Measurements from ENCODE around the gene FCHO1. TPM values are rescaled to one million over a fixed set of nuclear protein-coding genes. Genes with fewer than 3 reads are reported as not detected.

Gene FCHO1
- total and polyA plus RNA-seq, 11 donors, result 0.29 to 3.3 (median 0.67) TPM

GRCh38 chr19:17807731-17808316 lies 56.5 kb downstream of the FCHO1 start:
- Histone ChIP-seq H3K9me3 (peaks cover 0 to 8% (median 0%) of the 10 kb centered on the region in 12 donors), H3K27ac (no peak overlapping the region), H3K4me1 (peaks cover 0 to 11% (median 0%) of the 10 kb centered on the region in 12 donors), H3K36me3 (no peaks in the 10 kb centered on the region), H3K4me3 (no peak overlapping the region), H3K27me3 (peaks cover 0 to 28% (median 4%) of the 10 kb centered on the region in 9 donors)
- ATAC-seq (no peak), DNase-seq (no peak)
- intact Hi-C loops (cut with DNase I), result no loop called here
- no peak for TF ChIP-seq POLR2A (IDR thresholded peaks at IDR 0.05)
- TF ChIP-seq, protein P1, sequence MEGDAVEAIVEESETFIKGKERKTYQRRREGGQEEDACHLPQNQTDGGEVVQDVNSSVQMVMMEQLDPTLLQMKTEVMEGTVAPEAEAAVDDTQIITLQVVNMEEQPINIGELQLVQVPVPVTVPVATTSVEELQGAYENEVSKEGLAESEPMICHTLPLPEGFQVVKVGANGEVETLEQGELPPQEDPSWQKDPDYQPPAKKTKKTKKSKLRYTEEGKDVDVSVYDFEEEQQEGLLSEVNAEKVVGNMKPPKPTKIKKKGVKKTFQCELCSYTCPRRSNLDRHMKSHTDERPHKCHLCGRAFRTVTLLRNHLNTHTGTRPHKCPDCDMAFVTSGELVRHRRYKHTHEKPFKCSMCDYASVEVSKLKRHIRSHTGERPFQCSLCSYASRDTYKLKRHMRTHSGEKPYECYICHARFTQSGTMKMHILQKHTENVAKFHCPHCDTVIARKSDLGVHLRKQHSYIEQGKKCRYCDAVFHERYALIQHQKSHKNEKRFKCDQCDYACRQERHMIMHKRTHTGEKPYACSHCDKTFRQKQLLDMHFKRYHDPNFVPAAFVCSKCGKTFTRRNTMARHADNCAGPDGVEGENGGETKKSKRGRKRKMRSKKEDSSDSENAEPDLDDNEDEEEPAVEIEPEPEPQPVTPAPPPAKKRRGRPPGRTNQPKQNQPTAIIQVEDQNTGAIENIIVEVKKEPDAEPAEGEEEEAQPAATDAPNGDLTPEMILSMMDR (IDR thresholded peaks at IDR 0.05), result no peak
- 50 to 72% (median 64%) methylated on average over 22 to 38 of the region's 38 CpGs for WGBS, 4 donors

GRCh38 chr19:17811103-17811502 lies 59.8 kb downstream of the FCHO1 start:
- Histone ChIP-seq H3K36me3 (no peaks in the 10 kb centered on the region), H3K9me3 (peaks cover 0 to 8% (median 0%) of the 10 kb centered on the region in 12 donors), H3K4me1 (no peaks in the 10 kb centered on the region), H3K27ac (no peak overlapping the region), H3K4me3 (no peak overlapping the region), H3K27me3 (peaks cover 0 to 45% (median 4%) of the 10 kb centered on the region in 9 donors)
- intact Hi-C loops (cut with DNase I), result no loop called here
- WGBS, 4 donors, result 93 to 98% (median 95%) methylated on average over 2 of the region's 2 CpGs
- ATAC-seq (no peak), DNase-seq (no peak)
- TF ChIP-seq, protein P1 (IDR thresholded peaks at IDR 0.05), result no peak
- TF ChIP-seq POLR2A (IDR thresholded peaks at IDR 0.05), result no peak

- peaks cover 0 to 50% (median 4%) of the 10 kb centered on the region in 9 donors for H3K27me3 ChIP-seq
- ATAC-seq, result no peak
Observed at GRCh38 chr19:17811681-17812080, 60.4 kb downstream of the FCHO1 start.

DNA sequence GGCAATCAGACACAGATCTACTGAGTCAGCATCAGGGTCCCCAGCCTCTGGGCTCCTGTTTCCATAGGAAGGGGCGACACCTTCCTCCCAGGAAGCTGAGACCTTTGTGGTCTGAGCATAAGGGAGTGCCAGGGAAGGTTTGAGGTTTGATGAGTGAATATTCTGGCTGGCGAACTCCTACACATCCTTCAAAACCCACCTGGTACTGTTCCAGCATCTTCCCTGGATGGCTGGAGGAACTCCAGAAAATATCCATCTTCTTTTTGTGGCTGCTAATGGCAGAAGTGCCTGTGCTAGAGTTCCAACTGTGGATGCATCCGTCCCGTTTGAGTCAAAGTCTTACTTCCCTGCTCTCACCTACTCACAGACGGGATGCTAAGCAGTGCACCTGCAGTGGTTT lies 60.8 kb downstream of the FCHO1 start:
- no peak for TF ChIP-seq POLR2A (IDR thresholded peaks at IDR 0.05)
- TF ChIP-seq, protein P1 (IDR thresholded peaks at IDR 0.05), result no peak
- Histone ChIP-seq H3K27me3 (peaks cover 0 to 55% (median 4%) of the 10 kb centered on the region in 9 donors), H3K27ac (no peak overlapping the region), H3K9me3 (peaks cover 0 to 8% (median 0%) of the 10 kb centered on the region in 12 donors), H3K36me3 (no peaks in the 10 kb centered on the region), H3K4me3 (no peak overlapping the region), H3K4me1 (no peaks in the 10 kb centered on the region)
- 62 to 70% (median 66%) methylated on average over 5 of the region's 5 CpGs for WGBS, 4 donors
- DNase-seq, result no peak
- ATAC-seq, result no peak
- intact Hi-C loops (cut with DNase I), result no loop called here

More at GRCh38 chr19:17811681-17812080, 60.4 kb downstream of the FCHO1 start:
- DNase-seq, result no peak
- Histone ChIP-seq H3K36me3 (no peaks in the 10 kb centered on the region), H3K27ac (no peak overlapping the region), H3K9me3 (peaks cover 0 to 8% (median 0%) of the 10 kb centered on the region in 12 donors), H3K4me3 (no peak overlapping the region), H3K4me1 (no peaks in the 10 kb centered on the region)
- WGBS, 4 donors, result 83 to 90% (median 87%) methylated on average over 20 of the region's 20 CpGs
- intact Hi-C loops (cut with DNase I), result no loop called here
- TF ChIP-seq, protein P1 (IDR thresholded peaks at IDR 0.05), result no peak
- TF ChIP-seq POLR2A (IDR thresholded peaks at IDR 0.05), result no peak
